NCI-H128 (cell line): ENCODE measurements around the gene SENP3.
"Not testable (repeated sequence)": the region's sequence is repeated elsewhere in the genome, so short reads cannot be mapped to it uniquely, and the experiment has no call there.

Experiments used
- DNase-seq: peaks from one replicate; lab custom pipeline; 2025; ENCODE audit not compliant: unreplicated experiment; lab: John Stamatoyannopoulos, UW

SENP3 gene

DNA sequence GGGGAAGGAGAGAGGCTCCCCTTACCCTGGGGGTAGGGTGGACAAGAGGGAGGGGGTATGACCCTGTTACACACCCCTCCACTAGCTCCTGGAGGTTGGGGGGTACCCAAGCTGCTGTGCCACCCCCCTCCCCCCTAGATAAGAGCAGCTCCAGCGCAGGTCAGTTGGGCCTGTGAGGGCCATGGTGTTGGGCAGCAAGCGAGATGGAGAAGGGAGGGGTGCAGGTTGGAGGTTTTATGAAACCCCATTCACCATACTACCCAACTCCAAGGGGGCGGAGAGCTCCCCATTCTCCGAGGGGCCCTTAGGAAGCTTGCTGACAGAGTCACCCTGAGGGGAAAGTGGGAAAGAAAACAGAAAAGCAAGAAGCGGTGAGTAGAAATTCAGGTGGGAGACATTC is 29.9 kb downstream of the SENP3 start:
- no peak for DNase-seq

DNA sequence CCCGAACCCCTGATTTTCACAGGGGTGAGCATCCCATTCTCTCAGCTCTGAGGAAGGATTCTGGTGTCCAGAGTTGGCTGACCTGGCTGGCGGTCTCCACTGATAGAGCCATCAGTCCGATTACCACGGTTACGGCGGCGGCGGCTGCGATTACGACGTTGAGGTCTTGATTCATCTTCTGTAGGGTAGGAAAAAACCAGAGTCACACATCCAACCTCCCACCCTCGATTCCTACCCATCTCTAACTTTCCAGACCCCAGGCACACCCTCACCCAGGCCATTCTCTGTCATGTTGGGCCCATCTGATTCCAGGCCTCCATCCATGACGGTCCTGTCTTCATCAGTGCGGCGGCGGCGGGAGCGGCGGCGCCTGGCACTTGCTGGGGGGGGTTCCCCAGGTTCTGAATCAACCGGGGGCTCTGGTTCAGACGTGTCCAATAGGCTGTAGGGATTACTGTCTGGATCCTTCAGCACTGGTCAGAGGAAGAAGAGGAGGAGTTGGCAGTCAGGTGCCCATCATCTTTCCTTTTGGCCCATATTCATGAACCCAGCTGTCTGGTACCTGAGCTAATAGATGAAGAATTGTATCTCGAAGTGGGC is 30.8 kb downstream of the SENP3 start:
- no peak for DNase-seq

DNA sequence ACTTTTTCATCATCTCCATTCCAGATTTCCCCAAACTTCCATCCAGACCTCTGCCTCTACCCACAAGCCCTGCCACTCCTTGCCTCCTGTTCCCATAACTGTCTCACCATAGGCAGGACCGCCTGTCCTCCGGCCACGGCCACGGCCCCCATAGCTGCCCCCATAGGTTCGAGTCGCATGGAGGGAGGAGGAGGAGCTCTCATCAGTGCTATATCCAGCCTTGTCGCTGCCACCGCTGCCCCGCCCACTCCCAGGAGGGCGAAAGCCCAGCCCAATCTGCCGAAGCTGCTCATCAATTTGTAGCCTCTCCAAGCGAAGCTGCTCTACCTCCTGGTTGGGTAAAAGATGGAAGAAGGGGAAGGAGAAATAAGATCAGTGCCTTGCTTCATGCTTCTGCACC is 31.6 kb downstream of the SENP3 start:
- DNase-seq, result no peak

DNA sequence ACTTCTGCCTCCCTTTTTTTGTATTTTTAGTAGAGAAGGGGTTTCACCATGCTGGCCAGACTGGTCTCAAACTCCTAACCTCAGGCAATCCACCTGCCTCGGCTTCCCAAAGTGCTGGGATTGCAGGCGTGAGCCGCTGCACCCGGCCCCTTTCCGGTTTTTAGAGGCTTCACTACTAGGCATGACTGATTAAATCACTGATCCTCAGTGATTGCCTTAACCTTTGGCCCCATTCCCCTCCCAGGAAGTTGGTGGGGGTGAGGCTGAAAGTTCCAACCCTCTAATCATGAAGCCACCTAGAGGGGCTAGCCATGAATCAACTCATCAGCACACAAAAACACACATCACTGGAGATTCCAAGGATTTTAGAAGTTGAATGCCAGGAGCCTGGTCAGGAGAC is 35.8 kb downstream of the SENP3 start:
- DNase-seq, result not testable (repeated sequence)

DNA sequence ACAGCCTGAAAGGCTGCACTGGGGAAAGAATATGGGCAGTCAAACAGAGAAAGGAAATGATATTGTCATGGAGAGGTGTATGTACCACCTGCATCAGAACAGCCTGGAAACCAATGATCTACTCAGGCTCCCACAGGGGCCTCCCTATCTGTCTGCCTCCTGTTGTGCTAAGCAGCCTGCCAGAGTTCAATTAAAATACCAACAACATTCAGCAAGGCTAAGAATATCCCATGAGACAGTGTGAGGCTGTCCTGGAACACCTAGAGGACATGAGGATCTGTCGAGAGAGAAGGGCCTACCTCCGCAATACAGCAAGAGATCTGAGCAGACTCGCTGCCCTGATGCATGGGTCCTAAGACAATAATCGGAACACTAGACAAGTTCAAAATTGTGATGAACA is 44.6 kb downstream of the SENP3 start:
- DNase-seq, result no peak

- no peak for DNase-seq
Measured at GRCh38 chr17:7610641-7611040, 48.9 kb downstream of the SENP3 start.

GRCh38 chr17:7611635-7612293 is 50.0 kb downstream of the SENP3 start:
- DNase-seq, result no peak

DNA sequence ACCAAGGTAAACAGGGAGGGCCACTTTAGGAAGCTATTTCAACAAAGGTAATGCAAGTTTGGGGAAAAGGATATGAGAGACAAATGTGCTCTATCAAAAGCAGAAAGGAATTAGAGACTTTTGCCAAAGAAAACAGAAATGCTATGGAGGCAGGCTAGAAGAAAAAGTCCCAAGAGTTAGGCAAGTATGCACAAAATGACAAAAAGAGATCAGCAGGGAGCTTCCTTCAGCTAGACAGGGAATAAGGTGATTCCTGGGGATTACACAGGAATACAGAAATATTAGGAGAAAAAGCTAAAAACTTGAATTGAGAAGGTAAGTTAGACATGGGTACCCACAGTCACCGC is 50.5 kb downstream of the SENP3 start:
- no peak for DNase-seq

GRCh38 chr17:7613769-7614424 is 52.2 kb downstream of the SENP3 start:
- no peak for DNase-seq

DNA sequence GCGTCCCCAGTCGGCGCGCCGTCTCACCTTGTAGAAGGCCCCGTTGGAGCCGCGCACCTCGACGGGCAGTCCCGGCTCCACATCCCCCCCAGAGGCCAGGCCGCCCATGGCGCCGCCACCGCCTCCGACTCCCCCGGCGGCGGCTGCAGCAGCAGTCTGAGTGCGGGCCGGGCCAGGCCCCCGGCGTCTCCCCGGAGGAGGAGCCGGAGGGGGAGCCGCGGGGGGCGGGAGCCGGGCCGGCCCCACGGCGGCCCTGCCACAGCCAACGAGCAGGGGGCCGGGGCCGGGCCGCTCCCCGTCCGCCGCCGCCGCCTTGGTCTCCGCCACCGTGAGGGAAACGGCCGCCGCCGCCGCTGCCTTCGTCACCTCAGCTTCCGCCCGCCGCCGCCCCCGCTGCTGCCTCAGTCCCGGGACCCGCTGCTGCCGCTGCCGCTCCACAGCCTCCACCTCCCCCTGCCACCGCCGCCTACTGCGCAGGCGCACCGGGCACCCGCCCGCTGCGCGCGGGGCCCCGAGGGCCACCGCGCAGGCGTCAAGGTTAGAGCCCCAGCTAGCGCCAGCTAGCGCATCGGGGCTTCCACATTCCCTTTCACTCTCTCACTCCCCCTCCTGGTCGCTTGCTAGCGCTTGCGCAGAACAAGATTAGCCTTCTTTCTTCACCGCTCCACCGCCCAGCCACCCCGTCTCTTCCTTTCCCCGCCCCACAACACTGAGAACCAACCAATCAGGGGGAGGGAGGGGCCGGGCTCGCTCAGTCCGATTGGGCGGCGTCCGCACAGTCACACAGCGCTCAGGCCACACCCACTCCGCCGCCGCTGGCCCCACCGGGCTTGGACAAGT is 52.9 kb downstream of the SENP3 start, which contains the start of gene FXR2:
TSS of gene FXR2 (minus strand) at position 473 of the 840 bp plus-strand sequence. CDS start at position 108, 365 bp downstream.
- DNase-seq, result peak; percentile 99

DNA sequence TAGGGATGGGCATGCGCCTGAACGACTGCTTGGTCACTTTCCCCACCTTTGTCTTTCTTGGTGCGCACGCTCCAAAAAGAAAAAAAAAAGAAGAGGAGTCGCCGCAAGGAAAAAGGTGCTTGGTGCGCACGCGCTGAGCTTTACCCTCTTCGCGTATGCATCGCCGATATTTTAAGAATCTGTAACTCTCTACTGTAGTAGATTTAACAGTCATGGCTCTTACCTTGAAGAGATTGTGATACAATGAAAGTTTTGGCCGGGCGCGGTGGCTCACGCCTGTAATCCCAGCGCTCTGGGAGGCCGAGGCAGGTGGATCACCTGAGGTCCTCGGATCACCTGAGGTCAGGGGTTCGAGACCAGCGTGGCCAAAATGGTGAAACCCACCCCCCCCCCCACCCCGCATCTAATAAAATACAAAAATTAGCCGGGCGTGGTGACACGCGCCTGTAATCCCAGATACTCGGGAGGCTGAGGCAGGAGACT is 53.6 kb downstream of the SENP3 start:
- DNase-seq, result no peak

- no peak for DNase-seq
Measured at GRCh38 chr17:7618608-7619007, 56.9 kb downstream of the SENP3 start.

DNA sequence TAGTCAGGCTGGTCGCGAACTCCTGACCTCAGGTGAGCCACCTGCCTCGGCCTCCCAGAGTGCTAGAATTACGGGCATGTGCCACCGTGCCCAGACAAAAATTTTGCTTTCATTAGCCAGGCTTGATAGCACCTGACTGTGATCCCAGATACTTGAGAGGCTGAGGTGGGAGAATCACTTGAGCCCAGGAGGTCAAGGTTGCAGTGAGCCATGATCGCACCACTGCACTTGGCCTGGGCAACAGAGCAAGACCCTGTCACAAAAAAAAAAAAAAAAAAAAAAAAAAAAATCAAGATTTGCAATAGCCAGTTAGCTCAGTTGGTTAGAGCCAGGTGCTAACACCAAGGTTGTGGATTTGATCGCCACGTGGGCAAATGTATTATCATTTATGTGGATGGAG is 59.1 kb downstream of the SENP3 start:
- no peak for DNase-seq
